IMR-90 (cell line): ENCODE measurements around the gene WSB2. TPM values are rescaled to one million over a fixed set of nuclear protein-coding genes. Genes with fewer than 3 reads are reported as not detected.
A peak's percentile ranks its signal among the peaks of the same experiment; 100 is the strongest.

Experiments used
- ATAC-seq: fragments of 200-7000 bp; cut with Tn5 transposase; 2 replicates; pipeline ENCODE4 v1.9.1; 2020; ENCODE audit warnings: low read depth, mild to moderate bottlenecking, moderate library complexity
- BruUV-seq: library from RNA; stranded (reverse); fragments of 400-500 nt; replicated peaks from 2 replicates; lab custom pipeline; 2021; lab: Mats Ljungman, UMichigan
- CTCF ChIA-PET: fragments of 300-600 bp; formaldehyde crosslinking; extraction: SDS; loops from one replicate; lab custom pipeline; 2021; ENCODE audit warnings: antibody characterized with exemption; lab: Yijun Ruan, JAX
- POLR2A ChIA-PET: fragments of 300-600 bp; sonication (Branson Sonifier 250); formaldehyde crosslinking; loops from one replicate; lab custom pipeline; 2022; ENCODE audit warnings: antibody characterized with exemption; ENCODE audit not compliant: unreplicated experiment; lab: Charles Lee
- DNase-seq: peaks from one replicate; pipeline ENCODE4 v3.0.0; 2013
- H2AFZ ChIP-seq: replicated peaks from 2 replicates; pipeline ENCODE3; 2013; ENCODE audit warnings: low read length, mild to moderate bottlenecking; ENCODE audit not compliant: poor library complexity
- H2AK5ac ChIP-seq: 2 replicates; pipeline ENCODE4 v1.6.1; 2013; ENCODE audit warnings: low read depth, low read length, inconsistent platforms
- H2AK9ac ChIP-seq: replicated peaks from 2 replicates; pipeline ENCODE3; 2013; ENCODE audit warnings: mild to moderate bottlenecking, low read depth, low read length, moderate library complexity; ENCODE audit not compliant: poor library complexity
- H2BK120ac ChIP-seq: 2 replicates; pipeline ENCODE4 v1.6.1; 2013; ENCODE audit warnings: low read depth, low read length, inconsistent platforms
- H2BK15ac ChIP-seq: 3 replicates; pipeline ENCODE4 v1.6.1; 2013; ENCODE audit warnings: low read depth, low read length, inconsistent platforms
- H2BK20ac ChIP-seq: 2 replicates; pipeline ENCODE4 v1.6.1; 2013; ENCODE audit warnings: low read depth, mild to moderate bottlenecking, inconsistent platforms, low read length, moderate library complexity
- H2BK5ac ChIP-seq: 2 replicates; pipeline ENCODE4 v1.6.1; 2013; ENCODE audit warnings: mild to moderate bottlenecking, low read depth, low read length, inconsistent platforms; ENCODE audit not compliant: poor library complexity, severe bottlenecking
- H3K14ac ChIP-seq: replicated peaks from 2 replicates; pipeline ENCODE4 v1.6.1; 2013; ENCODE audit warnings: low read depth, low read length, inconsistent platforms
- H3K18ac ChIP-seq: 2 replicates; pipeline ENCODE4 v1.6.1; 2013; ENCODE audit warnings: low read depth, low read length, control low read depth
- H3K23ac ChIP-seq: 2 replicates; pipeline ENCODE4 v1.6.1; 2013; ENCODE audit warnings: low read depth, low read length, inconsistent platforms
- H3K27ac ChIP-seq: 2 replicates; pipeline ENCODE4 v1.5.1; 2013; ENCODE audit warnings: mild to moderate bottlenecking, control low read depth, low read length; ENCODE audit not compliant: insufficient read depth
- H3K27me3 ChIP-seq: 2 replicates; pipeline ENCODE4 v1.6.1; 2013; ENCODE audit warnings: low read length; ENCODE audit not compliant: control insufficient read depth, insufficient read depth
- H3K36me3 ChIP-seq: 2 replicates; pipeline ENCODE4 v1.6.1; 2013; ENCODE audit warnings: low read length, mixed read lengths; ENCODE audit not compliant: control insufficient read depth, insufficient read depth
- H3K4ac ChIP-seq: 2 replicates; pipeline ENCODE4 v1.6.1; 2013; ENCODE audit warnings: low read depth, low read length, inconsistent platforms
- H3K4me1 ChIP-seq: 2 replicates; pipeline ENCODE4 v1.6.1; 2013; ENCODE audit warnings: low read length, mixed read lengths; ENCODE audit not compliant: control insufficient read depth, insufficient read depth
- H3K4me2 ChIP-seq: 2 replicates; pipeline ENCODE4 v1.6.1; 2013; ENCODE audit warnings: low read depth, mild to moderate bottlenecking, control low read depth, low read length, moderate library complexity
- H3K4me3 ChIP-seq: 2 replicates; pipeline ENCODE4 v1.5.1; 2013; ENCODE audit warnings: low read depth, mild to moderate bottlenecking, control low read depth, low read length, moderate library complexity; ENCODE audit not compliant: insufficient read depth
- H3K56ac ChIP-seq: 2 replicates; pipeline ENCODE4 v1.6.1; 2013; ENCODE audit warnings: low read length, inconsistent platforms; ENCODE audit not compliant: insufficient read depth; ENCODE audit errors: extremely low read depth
- H3K79me1 ChIP-seq, 2 experiments: 2 replicates each; pipeline ENCODE4 v1.6.1; 2013; ENCODE audit warnings: low read length in 2 of 2, inconsistent platforms in 1 of 2, low read depth in 1 of 2
- H3K9ac ChIP-seq: 2 replicates; pipeline ENCODE4 v1.6.1; 2013; ENCODE audit warnings: low read depth, low read length, control low read depth
- H3K9me1 ChIP-seq: 2 replicates; pipeline ENCODE4 v1.6.1; 2013; ENCODE audit warnings: low read length, inconsistent platforms; ENCODE audit not compliant: insufficient read depth
- H3K9me3 ChIP-seq: 2 replicates; pipeline ENCODE4 v1.6.1; 2013; ENCODE audit warnings: low read length; ENCODE audit not compliant: control insufficient read depth, insufficient read depth
- H4K20me1 ChIP-seq: 2 replicates; pipeline ENCODE4 v1.6.1; 2013; ENCODE audit warnings: low read length, inconsistent platforms; ENCODE audit not compliant: insufficient read depth
- H4K5ac ChIP-seq: 2 replicates; pipeline ENCODE4 v1.6.1; 2013; ENCODE audit warnings: mild to moderate bottlenecking, low read depth, low read length, control low read depth
- H4K8ac ChIP-seq, 2 experiments: 2 replicates each; pipeline ENCODE4 v1.6.1; 2013; ENCODE audit warnings: low read depth in 2 of 2, low read length in 2 of 2, control low read depth in 1 of 2, inconsistent platforms in 1 of 2
- H4K91ac ChIP-seq: 2 replicates; pipeline ENCODE4 v1.6.1; 2013; ENCODE audit warnings: low read depth, low read length, inconsistent platforms; ENCODE audit not compliant: insufficient read depth
- CHD1 ChIP-seq: IDR thresholded peaks from 2 replicates; pipeline ENCODE4 v1.6.1; 2012; ENCODE audit warnings: low read depth, low read length, improper control_type of control experiment
- ELK1 ChIP-seq: fragments of 150-350 bp; IDR thresholded peaks from 2 replicates; pipeline ENCODE4 v1.6.1; 2016; ENCODE audit warnings: low read depth, mild to moderate bottlenecking, low read length, moderate library complexity, borderline replicate concordance
- WGBS, 2 experiments: methylation state at CpG; one replicate each; pipeline versions ENCODE4 v1.1.5 to v1.1.7; 2013; ENCODE audit warnings: missing lambda C conversion rate in 2 of 2; ENCODE audit not compliant: insufficient read length in 1 of 2; ENCODE audit errors: extremely low coverage in 2 of 2; 5-methylcytosine and 5-hydroxymethylcytosine counted together
- dilution Hi-C: fragments of 300-500 bp; cut with HindIII; formaldehyde crosslinking; loops from one replicate; pipeline ENCODE4 v1.14.3; 2018; ENCODE audit warnings: low sequenced_read_pairs; ENCODE audit not compliant: unreplicated experiment
- in situ Hi-C: fragments of 300-500 bp; cut with MboI; formaldehyde crosslinking; loops from 3 replicates; pipeline ENCODE4 v1.14.3; 2019; ENCODE audit warnings: low sequenced_read_pairs, inconsistent platforms, mixed read lengths
- intact Hi-C: fragments of 100-400 bp; cut with micrococcal nuclease; formaldehyde crosslinking; loops from 2 replicates; pipeline ENCODE4 v1.10.0; 2022
- polyA plus RNA-seq, 3 experiments: library from polyadenylated mRNA; depleted of rRNA; stranded (reverse); fragments of >200 nt; gene quantifications; 2 replicates each; pipeline ENCODE4 v1.2.3, GENCODE V29; 2012; ENCODE audit warnings: low replicate concordance in 1 of 3
- total RNA-seq: library from RNA; depleted of rRNA; stranded (reverse); fragments of >200 nt; gene quantifications from 2 replicates; pipeline ENCODE4 v1.2.3, GENCODE V29; 2012

The WSB2 gene
- total and polyA plus RNA-seq, 2 of the 4 experiments (the other 2 are of a cell fraction), result 92.8 to 180 TPM

DNA sequence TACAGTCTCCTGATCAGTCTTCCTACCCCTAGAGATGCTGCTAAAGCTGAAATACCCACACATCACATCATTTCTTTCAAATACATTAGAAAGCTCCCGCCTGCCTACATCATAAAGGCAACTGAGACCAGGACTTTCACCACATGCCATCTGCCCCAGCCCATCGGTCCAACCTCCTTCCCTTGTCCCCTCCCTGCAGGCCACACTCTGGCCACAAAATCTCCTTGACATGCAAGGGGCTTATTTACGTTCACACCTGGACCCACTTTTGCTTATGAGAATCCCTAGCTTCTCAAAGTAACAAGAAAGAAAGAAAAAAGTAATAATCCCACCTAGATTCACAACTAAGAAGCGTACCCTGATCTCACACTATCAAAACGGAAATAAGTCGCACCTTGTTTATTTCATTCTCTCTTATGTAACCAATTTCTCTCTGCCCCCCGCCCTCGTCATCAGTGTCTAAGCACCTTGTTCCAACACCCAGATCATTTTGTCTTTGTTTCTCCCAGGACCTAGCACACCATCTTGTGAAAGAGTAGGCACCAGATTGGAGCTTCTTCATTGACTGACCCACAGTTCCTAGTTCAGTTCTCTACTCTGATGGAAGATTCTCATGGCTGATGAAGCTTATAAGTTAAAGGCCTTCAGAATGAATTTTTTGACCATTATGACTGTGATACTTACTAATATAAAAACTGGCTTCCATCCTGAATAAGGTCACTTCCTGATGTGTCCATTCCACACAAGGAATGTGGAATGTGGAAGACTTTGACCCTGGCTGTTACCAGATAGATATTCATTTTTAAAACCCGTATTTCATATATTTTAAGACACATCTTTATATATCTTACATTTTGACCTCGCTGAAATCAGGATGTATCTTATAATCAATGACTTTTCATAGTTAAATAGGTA, 7.7 kb downstream of the WSB2 start:
- BruUV-seq, result no TSS peak
- H3K9me1 ChIP-seq, result peaks cover 24% of the 10 kb centered on the region
- dilution Hi-C loops (no loop called here), in situ Hi-C loops (no loop called here), intact Hi-C loops (no loop called here)
- peak overlapping the region in 1 of 2 experiments; percentile 9; a peak in 2 of 4 replicates for H4K8ac ChIP-seq
- H3K18ac ChIP-seq, result peak overlapping the region; percentile 84
- peak overlapping the region; percentile 64 for H2BK20ac ChIP-seq
- H3K4ac ChIP-seq, result peak overlapping the region; percentile 69
- H3K9ac ChIP-seq, result no peak overlapping the region
- peak overlapping the region; percentile 63 for H2BK5ac ChIP-seq
- H2AK9ac ChIP-seq, result peak overlapping the region; percentile 58
- peaks cover 20 to 62% of the 10 kb centered on the region in 2 experiments for H3K79me1 ChIP-seq
- peak overlapping the region; percentile 76 for H2AK5ac ChIP-seq
- WGBS, 2 experiments, result 100% methylated on average over 4 of the region's 10 CpGs; no CpG with 5 or more reads in 1 of the 2 experiments
- peak overlapping the region; percentile 62 for H3K27ac ChIP-seq
- peak; percentile 51 for DNase-seq
- no peaks in the 10 kb centered on the region for H3K27me3 ChIP-seq
- no peak for ATAC-seq
- H3K4me1 ChIP-seq, result peaks cover 16% of the 10 kb centered on the region
- peaks cover 30% of the 10 kb centered on the region for H4K20me1 ChIP-seq
- H3K36me3 ChIP-seq, result peaks cover 13% of the 10 kb centered on the region
- TF ChIP-seq ELK1, result no peak
- no peak for TF ChIP-seq CHD1
- H2BK15ac ChIP-seq, result 0 out of 3 replicates have a peak overlapping the region, but pooled peaks have one; percentile 3
- peak overlapping the region; percentile 68; the same call in 1 of the 2 replicates for H3K23ac ChIP-seq
- peak overlapping the region; percentile 41 for H3K4me2 ChIP-seq
- H3K9me3 ChIP-seq, result no peaks in the 10 kb centered on the region
- POLR2A ChIA-PET, result interaction anchor here (0.6 kb wide), 1 partner anchor 1869 kb away, joined by 4 read pairs; no protein-coding TSS in a partner anchor
- H4K91ac ChIP-seq, result peak overlapping the region; percentile 53
- H3K14ac ChIP-seq, result peak overlapping the region; percentile 2
- H2AFZ ChIP-seq, result no peak overlapping the region
- H3K56ac ChIP-seq, result peak overlapping the region; percentile 19; the same call in 1 of the 2 replicates
- CTCF ChIA-PET, result interaction anchor here (0.8 to 1.2 kb wide), 2 partner anchors 10 to 19 kb away, joined by 3 to 4 read pairs; no protein-coding TSS in a partner anchor
- H4K5ac ChIP-seq, result peak overlapping the region; percentile 64
- H2BK120ac ChIP-seq, result peak overlapping the region; percentile 69
- no peak overlapping the region for H3K4me3 ChIP-seq
